ENCODE results near the gene UQCRQ. TPM values are rescaled to one million over a fixed set of nuclear protein-coding genes. Genes with fewer than 3 reads are reported as not detected.

The UQCRQ gene
- total RNA-seq, 2 experiments from 2014 or later = 652 to 654 TPM

GRCh38 chr5:132828846-132829494 is 37.5 kb upstream of the UQCRQ start:
- Mint-ChIP-seq H3K4me1 (peaks cover 3% of the 10 kb centered on the region), H3K4me3 (peak overlapping the region; percentile 43), H3K27ac (no peak overlapping the region), H3K9me3 (no peaks in the 10 kb centered on the region), H3K27me3 (peaks cover 68% of the 10 kb centered on the region), H3K36me3 (no peaks in the 10 kb centered on the region)
- DNase-seq = no peak

- Mint-ChIP-seq H3K27ac (peak overlapping the region; percentile 51), H3K4me1 (peaks cover 3% of the 10 kb centered on the region), H3K4me3 (peak overlapping the region; percentile 87), H3K9me3 (no peaks in the 10 kb centered on the region), H3K36me3 (no peaks in the 10 kb centered on the region), H3K27me3 (peaks cover 59% of the 10 kb centered on the region)
- peak; percentile 81 for DNase-seq
These were observed 36.6 kb upstream of the UQCRQ start for GRCh38 chr5:132829742-132830435.

DNA sequence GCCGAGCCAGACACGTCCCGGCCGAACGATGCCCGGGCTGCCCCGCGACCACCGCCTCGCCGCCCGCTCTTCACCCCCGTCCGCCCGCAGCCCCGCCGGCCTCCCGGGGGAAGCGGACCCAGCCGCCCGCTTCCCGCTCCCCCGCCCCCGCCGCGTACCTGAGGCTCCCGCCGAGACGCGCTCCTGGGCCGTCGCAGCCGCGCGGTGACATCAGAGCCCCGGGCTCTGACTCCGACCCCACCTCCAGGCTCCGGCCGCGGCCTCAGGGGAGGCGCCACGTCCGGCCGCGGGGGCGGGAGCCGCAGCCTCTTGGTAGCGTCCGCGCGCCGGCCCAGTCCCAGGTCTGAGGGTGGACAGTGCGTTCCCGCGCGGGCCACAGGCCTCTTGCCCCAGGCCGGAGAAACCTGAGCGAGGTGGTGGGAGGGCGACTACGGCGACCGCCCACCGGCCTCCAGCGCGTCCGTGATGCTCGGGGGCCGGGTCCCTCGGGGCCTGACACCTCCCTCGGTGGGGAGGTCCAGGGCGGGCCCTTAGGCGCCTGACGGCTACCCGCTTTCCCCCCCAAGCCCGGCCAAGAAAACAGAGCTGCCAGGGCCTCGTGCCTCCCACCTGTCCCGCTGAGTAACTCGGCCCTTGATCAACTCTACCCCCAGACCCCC is 35.9 kb upstream of the UQCRQ start, which contains the start of gene SHROOM1:
TSS of gene SHROOM1 (minus strand) at position 212 of the 659 bp plus-strand sequence. CDS start 4,507 bp downstream, outside the sequence.
- DNase-seq = peak; percentile 47
- H3K36me3 Mint-ChIP-seq = no peaks in the 10 kb centered on the region
- H3K4me1 Mint-ChIP-seq = peaks cover 3% of the 10 kb centered on the region
- peak within 1 kb of the TSS; percentile 87 for H3K4me3 Mint-ChIP-seq
- peaks cover 55% of the 10 kb centered on the region for H3K27me3 Mint-ChIP-seq
- no peaks in the 10 kb centered on the region for H3K9me3 Mint-ChIP-seq
- H3K27ac Mint-ChIP-seq = peak within 1 kb of the TSS; percentile 51

DNA sequence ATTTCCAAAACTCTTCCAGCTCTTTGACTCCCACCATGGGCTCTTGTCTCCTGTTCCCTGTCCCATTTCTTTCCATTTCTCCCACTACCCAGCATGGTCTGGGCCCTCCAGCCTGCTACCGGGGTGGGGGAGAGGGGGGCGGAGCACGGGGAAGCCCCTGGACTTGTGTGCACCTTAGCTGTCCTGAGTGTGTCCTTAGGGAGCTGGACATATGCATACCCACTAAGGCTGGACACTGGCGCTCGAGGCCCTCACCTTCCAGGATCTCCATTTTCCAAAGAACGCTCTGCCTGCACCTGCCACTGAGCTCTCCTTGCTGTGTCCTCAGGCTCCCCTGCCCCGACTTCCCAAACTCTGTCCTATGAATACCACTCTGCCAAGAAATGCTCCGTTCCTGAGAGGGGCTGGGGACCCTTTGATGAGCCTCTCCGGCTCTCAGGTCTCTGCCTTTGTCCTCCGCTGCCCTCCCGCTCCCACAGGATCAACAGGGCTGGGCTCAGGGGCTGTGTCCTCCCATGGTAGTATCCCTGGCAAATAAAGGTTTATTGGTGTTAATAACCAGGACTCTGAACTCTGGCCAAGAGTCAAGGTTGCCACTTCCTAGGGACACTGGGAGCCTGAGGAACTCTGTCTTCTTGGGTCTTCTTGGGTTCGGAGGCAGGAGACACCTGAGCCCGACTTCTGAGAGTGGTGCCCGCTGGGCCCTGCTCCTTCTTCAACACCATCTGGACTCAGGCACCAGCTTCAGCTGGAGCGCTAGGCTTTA is 35.2 kb upstream of the UQCRQ start:
- Mint-ChIP-seq H3K4me3 (peak overlapping the region; percentile 70), H3K36me3 (no peaks in the 10 kb centered on the region), H3K27ac (no peak overlapping the region), H3K9me3 (no peaks in the 10 kb centered on the region), H3K4me1 (peaks cover 3% of the 10 kb centered on the region), H3K27me3 (peaks cover 50% of the 10 kb centered on the region)
- no peak for DNase-seq

DNA sequence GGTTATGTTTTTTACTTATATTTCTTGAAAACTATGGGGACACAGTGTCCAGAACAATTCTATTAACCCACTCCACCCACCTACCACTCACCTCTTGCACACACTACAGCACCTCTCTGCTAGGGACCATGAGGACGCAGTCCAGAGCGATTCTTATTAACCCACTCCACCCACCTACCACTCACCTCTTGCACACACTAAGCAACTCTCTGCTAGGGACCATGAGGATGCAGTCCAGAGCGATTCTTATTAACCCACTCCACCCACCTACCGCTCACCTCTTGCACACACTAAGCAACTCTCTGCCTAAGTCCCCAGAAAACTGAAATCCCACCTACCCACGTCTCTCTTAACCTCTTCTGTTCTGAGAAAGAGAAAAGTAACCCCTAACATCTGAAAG is 33.8 kb upstream of the UQCRQ start:
- Mint-ChIP-seq H3K4me1 (peaks cover 3% of the 10 kb centered on the region), H3K9me3 (no peaks in the 10 kb centered on the region), H3K36me3 (no peaks in the 10 kb centered on the region), H3K27ac (no peak overlapping the region), H3K27me3 (peaks cover 36% of the 10 kb centered on the region), H3K4me3 (no peak overlapping the region)
- no peak for DNase-seq

DNA sequence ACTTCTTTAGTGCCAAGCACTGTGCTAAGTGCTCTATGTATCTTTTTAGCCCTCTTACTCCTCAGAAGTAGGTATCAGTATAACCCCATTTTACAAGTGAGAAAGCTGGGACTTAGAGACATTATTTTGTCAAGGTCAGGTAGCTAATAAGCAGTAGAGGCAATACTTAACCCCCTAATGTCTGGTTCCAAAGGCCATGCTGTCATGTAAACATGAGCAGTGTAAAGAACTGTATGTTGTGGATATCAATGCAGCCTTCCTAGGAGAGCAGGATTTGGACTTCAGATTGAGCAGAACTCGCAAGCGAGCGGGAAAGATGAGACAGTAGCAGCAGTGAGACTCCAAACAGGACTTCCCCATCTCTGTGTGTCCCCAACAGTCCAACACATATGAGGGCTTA is 32.4 kb upstream of the UQCRQ start:
- no peak overlapping the region for H3K27ac Mint-ChIP-seq
- no peaks in the 10 kb centered on the region for H3K9me3 Mint-ChIP-seq
- peaks cover 3% of the 10 kb centered on the region for H3K4me1 Mint-ChIP-seq
- peaks cover 23% of the 10 kb centered on the region for H3K27me3 Mint-ChIP-seq
- DNase-seq = no peak
- no peak overlapping the region for H3K4me3 Mint-ChIP-seq
- no peaks in the 10 kb centered on the region for H3K36me3 Mint-ChIP-seq

GRCh38 chr5:132836852-132837251 is 29.6 kb upstream of the UQCRQ start:
- Mint-ChIP-seq H3K4me3 (no peak overlapping the region), H3K27ac (no peak overlapping the region), H3K4me1 (no peaks in the 10 kb centered on the region), H3K36me3 (no peaks in the 10 kb centered on the region), H3K27me3 (peaks cover 5% of the 10 kb centered on the region), H3K9me3 (no peaks in the 10 kb centered on the region)
- DNase-seq = no peak

DNA sequence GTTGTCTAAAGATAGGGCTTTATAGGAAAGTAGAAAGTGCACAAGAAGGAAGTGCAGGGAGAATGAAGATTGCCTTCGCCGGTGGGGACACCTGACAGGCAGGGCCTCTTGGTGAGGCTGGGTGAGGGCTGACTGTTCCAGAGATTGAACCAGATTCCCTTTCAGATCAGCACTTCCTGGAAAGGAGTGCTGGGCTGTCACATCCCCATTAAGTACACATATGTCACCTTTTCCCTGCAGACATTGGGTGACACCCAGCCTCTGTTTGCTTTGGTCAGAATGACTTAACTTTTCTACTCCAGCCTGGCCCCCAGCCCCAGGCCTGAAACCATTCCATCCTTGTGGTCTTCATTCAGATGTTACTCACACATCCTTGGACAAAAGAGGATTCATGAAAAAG is 28.6 kb upstream of the UQCRQ start:
- H3K4me1 Mint-ChIP-seq = no peaks in the 10 kb centered on the region
- H3K36me3 Mint-ChIP-seq = no peaks in the 10 kb centered on the region
- peaks cover under 1% of the 10 kb centered on the region for H3K27me3 Mint-ChIP-seq
- H3K4me3 Mint-ChIP-seq = no peak overlapping the region
- no peak overlapping the region for H3K27ac Mint-ChIP-seq
- H3K9me3 Mint-ChIP-seq = no peaks in the 10 kb centered on the region
- DNase-seq = no peak

DNA sequence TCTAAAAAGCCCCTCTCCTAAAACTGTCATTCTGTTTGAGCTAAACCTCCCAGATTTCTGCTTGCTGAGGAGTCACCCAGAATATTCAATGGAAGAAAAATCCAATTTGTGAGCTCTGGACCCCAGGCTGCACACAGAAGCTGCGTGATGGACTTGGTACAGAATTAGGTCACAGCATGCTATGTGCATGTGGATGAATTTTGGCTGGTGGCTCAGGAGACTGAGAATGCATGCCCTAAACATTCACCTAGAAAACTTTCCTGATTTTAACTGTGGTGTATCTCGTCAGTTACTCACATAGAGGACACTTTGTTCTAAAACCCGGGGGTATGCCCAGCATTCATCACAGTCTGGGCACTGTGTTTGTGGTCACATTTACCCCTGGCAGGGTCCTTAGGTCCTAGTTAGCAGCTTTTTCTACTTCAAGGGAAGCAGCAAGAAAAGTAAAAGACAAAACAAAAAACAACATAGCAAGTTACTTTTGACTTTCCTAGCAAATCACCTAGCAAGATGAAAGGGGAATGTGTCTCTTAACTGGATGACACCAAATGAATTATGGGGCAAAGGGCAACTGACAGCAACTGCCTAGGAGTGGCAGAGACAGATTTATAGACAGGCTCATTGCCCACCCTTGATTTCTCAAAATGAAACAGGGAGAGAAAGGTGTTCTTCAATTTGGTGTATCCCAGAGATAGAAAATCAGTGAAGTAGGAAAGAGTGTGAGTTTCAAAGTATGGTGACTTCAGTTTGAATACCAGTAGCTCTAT is 27.7 kb upstream of the UQCRQ start:
- Mint-ChIP-seq H3K9me3 (no peaks in the 10 kb centered on the region), H3K36me3 (no peaks in the 10 kb centered on the region), H3K4me3 (no peak overlapping the region), H3K27me3 (no peaks in the 10 kb centered on the region), H3K27ac (no peak overlapping the region), H3K4me1 (no peaks in the 10 kb centered on the region)
- DNase-seq = no peak

DNA sequence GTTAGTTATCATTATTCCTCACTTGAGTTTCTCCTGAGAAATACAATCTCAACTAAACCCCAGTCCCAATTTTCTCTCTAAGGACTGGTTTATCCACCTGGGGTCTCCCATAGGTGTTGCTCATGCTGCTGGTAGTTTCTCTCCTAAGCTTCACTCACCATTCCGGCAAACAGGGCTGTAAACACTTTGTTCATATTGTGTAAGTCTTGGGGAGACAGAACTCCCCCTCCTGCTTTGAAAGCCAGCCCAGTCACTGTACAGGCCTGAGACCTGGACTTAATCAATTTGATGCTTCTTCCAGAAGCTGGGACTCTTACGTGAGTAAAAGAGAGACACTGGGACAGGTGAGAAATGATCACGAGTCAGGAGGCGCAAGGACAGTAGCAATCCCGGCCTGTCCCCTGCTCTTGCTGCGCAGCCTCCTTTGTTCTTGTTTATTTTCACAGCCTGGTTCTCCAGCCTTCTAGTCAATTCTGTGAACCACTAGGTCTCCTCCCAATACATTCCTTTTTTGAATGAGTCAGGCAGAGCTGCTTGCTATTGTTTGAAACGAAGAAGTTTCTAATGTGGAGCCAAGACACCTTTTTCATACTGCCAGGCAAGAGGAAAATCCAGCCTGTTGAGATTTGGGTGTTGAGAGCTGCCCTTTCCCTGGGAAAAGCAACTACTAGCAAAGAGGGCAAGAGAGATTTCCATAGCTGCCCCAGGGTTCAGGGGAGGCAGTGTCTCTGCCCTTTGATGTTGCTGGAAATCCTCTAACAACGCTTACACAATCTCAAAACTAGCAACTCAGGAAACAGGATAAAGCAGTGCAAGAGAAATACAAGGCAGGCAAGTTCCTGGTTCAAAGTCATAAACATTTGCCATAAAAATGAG is 26.8 kb upstream of the UQCRQ start:
- H3K4me3 Mint-ChIP-seq = no peak overlapping the region
- H3K27me3 Mint-ChIP-seq = no peaks in the 10 kb centered on the region
- no peaks in the 10 kb centered on the region for H3K4me1 Mint-ChIP-seq
- no peaks in the 10 kb centered on the region for H3K36me3 Mint-ChIP-seq
- no peak overlapping the region for H3K27ac Mint-ChIP-seq
- DNase-seq = no peak
- no peaks in the 10 kb centered on the region for H3K9me3 Mint-ChIP-seq

DNA sequence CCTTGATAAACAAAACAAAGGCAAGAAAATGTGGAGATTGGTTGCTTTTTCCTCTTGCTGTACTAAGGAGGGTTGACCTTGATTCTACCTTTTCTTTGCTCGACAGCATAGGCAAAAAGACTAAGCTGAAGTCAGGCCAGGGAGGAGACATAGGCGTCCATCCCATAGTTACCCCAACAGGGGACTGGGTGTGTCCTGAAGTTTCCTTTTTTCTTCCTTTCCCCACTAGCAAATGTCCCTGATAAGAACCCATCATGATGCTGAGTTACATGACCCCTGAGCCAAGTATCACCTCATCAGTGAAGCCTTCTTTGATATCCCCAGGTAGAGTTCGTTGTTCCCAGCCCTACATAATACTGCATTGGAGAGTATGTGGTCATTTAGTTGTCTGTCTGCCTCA is 26.1 kb upstream of the UQCRQ start:
- Mint-ChIP-seq H3K9me3 (no peaks in the 10 kb centered on the region), H3K4me1 (no peaks in the 10 kb centered on the region), H3K4me3 (no peak overlapping the region)

GRCh38 chr5:132840896-132841295 is 25.5 kb upstream of the UQCRQ start:
- no peaks in the 10 kb centered on the region for H3K27me3 Mint-ChIP-seq
- no peaks in the 10 kb centered on the region for H3K36me3 Mint-ChIP-seq
- no peak overlapping the region for H3K4me3 Mint-ChIP-seq
- no peak for DNase-seq
- H3K27ac Mint-ChIP-seq = no peak overlapping the region
- H3K4me1 Mint-ChIP-seq = no peaks in the 10 kb centered on the region
- H3K9me3 Mint-ChIP-seq = no peaks in the 10 kb centered on the region

More for the DNA sequence above, 26.1 kb upstream of the UQCRQ start:
- no peak for DNase-seq
- no peaks in the 10 kb centered on the region for H3K36me3 Mint-ChIP-seq
- H3K27ac Mint-ChIP-seq = no peak overlapping the region
- H3K27me3 Mint-ChIP-seq = no peaks in the 10 kb centered on the region

DNA sequence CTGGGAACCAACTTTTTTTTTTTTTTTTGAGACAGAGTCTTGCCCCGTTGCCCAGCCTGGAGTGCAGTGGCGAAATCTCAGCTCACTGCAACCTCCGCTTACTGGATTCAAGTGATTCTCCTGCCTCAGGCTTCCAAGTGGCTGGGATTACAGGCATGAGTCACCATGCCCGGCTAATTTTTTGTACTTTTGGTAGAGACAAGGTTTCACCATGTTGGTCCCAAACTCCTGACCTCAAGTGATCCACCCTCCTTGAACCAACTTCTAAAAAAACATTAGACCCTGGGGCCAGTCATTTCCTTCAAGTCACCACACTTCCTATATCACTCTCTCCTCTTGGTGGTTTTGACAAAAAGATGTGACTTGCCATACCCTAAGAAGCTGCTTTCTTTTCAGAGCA is 25.1 kb upstream of the UQCRQ start:
- no peak overlapping the region for H3K4me3 Mint-ChIP-seq
- no peaks in the 10 kb centered on the region for H3K9me3 Mint-ChIP-seq

DNA sequence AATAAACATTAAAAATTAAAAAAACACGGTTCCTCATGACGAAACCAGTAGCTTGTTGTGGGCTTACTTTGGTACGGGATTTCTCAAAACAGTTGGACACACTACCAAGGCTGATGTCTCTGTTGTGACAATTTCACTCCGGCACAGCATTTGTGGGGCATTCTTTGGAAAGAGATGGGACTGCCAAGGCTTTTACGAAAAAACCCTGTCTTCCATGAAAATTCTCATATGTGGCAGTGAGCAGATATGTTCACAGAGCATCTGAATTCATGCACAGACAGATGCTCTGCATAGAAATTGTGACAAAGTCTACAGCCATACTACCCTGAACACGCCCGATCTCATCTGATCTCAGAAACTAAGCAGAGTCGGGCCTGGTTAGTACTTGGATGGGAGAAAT is 18.2 kb upstream of the UQCRQ start:
- Mint-ChIP-seq H3K4me1 (no peaks in the 10 kb centered on the region), H3K36me3 (no peaks in the 10 kb centered on the region), H3K27me3 (no peaks in the 10 kb centered on the region), H3K27ac (no peak overlapping the region), H3K4me3 (no peak overlapping the region), H3K9me3 (no peaks in the 10 kb centered on the region)
- no peak for DNase-seq

More for the DNA sequence above, 25.1 kb upstream of the UQCRQ start:
- H3K4me1 Mint-ChIP-seq = no peaks in the 10 kb centered on the region
- H3K27ac Mint-ChIP-seq = no peak overlapping the region
- no peak for DNase-seq
- H3K27me3 Mint-ChIP-seq = no peaks in the 10 kb centered on the region
- H3K36me3 Mint-ChIP-seq = no peaks in the 10 kb centered on the region

All from activated naive CD8-positive, alpha-beta T cell treated with anti-CD3 and anti-CD28 coated beads for 36 hours (primary cell).